GM19025 (cell line): Measurements from ENCODE around the gene ABCC2.
A peak's percentile ranks its signal among the peaks of the same experiment; 100 is the strongest.
"Not testable (repeated sequence)": the region's sequence is repeated elsewhere in the genome, so short reads cannot be mapped to it uniquely, and the experiment has no call there.

ENCODE experiments used
- ATAC-seq: cut with Tn5 transposase; IDR thresholded peaks from one replicate; pipeline ENCODE4 v1.9.1; 2021; ENCODE audit warnings: mild to moderate bottlenecking, low read depth, moderate library complexity; ENCODE audit not compliant: unreplicated experiment

The ABCC2 gene

GRCh38 chr10:99782447-99783286 lies at the start of gene ABCC2:
TSS of gene ABCC2 (plus strand) at chr10:99782640. CDS start at chr10:99782845, 205 bp downstream.
- no peak for ATAC-seq

- no peak for ATAC-seq
These were observed 49.1 kb upstream of the ABCC2 start for GRCh38 chr10:99733366-99733765.

GRCh38 chr10:99734111-99734510 lies 48.3 kb upstream of the ABCC2 start:
- ATAC-seq, result not testable (repeated sequence)

- ATAC-seq, result no peak
These were observed 42.2 kb upstream of the ABCC2 start for GRCh38 chr10:99740260-99740659.

- no peak for ATAC-seq
These were observed 41.4 kb upstream of the ABCC2 start for GRCh38 chr10:99740933-99741559.

GRCh38 chr10:99742254-99742653 lies 40.2 kb upstream of the ABCC2 start:
- no peak for ATAC-seq

GRCh38 chr10:99742701-99743100 lies 39.7 kb upstream of the ABCC2 start:
- ATAC-seq, result no peak

GRCh38 chr10:99743841-99744240 lies 38.6 kb upstream of the ABCC2 start:
- no peak for ATAC-seq

GRCh38 chr10:99746166-99746565 lies 36.3 kb upstream of the ABCC2 start:
- not testable (repeated sequence) for ATAC-seq

- no peak for ATAC-seq
These were observed 33.5 kb upstream of the ABCC2 start for GRCh38 chr10:99748823-99749451.

- ATAC-seq, result no peak
These were observed 31.8 kb upstream of the ABCC2 start for GRCh38 chr10:99750641-99751040.

- ATAC-seq, result no peak
These were observed 27.8 kb upstream of the ABCC2 start for GRCh38 chr10:99754670-99755069.

GRCh38 chr10:99756159-99756558 lies 26.3 kb upstream of the ABCC2 start:
- no peak for ATAC-seq

GRCh38 chr10:99758211-99758891 lies 24.1 kb upstream of the ABCC2 start:
- no peak for ATAC-seq

GRCh38 chr10:99760321-99760720 lies 22.1 kb upstream of the ABCC2 start:
- no peak for ATAC-seq

GRCh38 chr10:99761365-99761764 lies 21.1 kb upstream of the ABCC2 start:
- ATAC-seq, result no peak

- ATAC-seq, result peak; percentile 22
These were observed 16.7 kb upstream of the ABCC2 start for GRCh38 chr10:99765672-99766301.

- peak; percentile 84 for ATAC-seq
These were observed 16.1 kb upstream of the ABCC2 start for GRCh38 chr10:99766302-99766681.

GRCh38 chr10:99767901-99768300 lies 14.5 kb upstream of the ABCC2 start:
- ATAC-seq, result no peak

- ATAC-seq, result no peak
These were observed 13.9 kb upstream of the ABCC2 start for GRCh38 chr10:99768556-99768955.
